HFF-Myc (cell line): ENCODE data around the gene EML1.

Experiments used
- DNase-seq: peaks from one replicate; pipeline ENCODE4 v3.0.0-alpha.2; 2011; ENCODE audit warnings: low read depth; ENCODE audit errors: extremely low read depth
- H3K4me3 ChIP-seq: replicated peaks from 2 replicates; pipeline ENCODE4 v1.5.1; 2011; ENCODE audit warnings: low read depth, mild to moderate bottlenecking, control low read depth, low read length
- TF ChIP-seq, protein P1 (sequence below): IDR thresholded peaks from 2 replicates; pipeline ENCODE4 v1.5.1; 2012; ENCODE audit warnings: mild to moderate bottlenecking, low read depth, low read length, control low read depth; ENCODE audit errors: missing control alignments

EML1 gene

DNA sequence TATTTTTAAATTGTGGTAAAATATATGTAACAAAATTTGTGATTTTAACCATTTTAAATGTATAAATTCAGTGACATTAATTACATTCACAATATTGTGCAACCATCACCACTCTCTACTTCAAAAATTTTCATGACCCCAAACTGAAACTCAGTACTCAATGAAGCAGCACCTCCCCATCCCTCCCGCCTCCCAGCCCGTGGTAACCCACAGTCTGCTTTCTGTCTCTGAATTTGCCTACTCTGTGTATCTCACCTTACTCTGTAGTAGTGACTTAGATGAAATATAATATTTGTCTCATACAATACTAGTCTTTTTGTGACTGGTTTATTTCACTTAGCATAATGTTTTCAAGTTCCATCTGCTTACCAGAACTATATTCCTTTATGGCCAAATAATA, 36.2 kb downstream of the EML1 start:
- DNase-seq = no peak
- TF ChIP-seq, protein P1, sequence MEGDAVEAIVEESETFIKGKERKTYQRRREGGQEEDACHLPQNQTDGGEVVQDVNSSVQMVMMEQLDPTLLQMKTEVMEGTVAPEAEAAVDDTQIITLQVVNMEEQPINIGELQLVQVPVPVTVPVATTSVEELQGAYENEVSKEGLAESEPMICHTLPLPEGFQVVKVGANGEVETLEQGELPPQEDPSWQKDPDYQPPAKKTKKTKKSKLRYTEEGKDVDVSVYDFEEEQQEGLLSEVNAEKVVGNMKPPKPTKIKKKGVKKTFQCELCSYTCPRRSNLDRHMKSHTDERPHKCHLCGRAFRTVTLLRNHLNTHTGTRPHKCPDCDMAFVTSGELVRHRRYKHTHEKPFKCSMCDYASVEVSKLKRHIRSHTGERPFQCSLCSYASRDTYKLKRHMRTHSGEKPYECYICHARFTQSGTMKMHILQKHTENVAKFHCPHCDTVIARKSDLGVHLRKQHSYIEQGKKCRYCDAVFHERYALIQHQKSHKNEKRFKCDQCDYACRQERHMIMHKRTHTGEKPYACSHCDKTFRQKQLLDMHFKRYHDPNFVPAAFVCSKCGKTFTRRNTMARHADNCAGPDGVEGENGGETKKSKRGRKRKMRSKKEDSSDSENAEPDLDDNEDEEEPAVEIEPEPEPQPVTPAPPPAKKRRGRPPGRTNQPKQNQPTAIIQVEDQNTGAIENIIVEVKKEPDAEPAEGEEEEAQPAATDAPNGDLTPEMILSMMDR = no peak
- H3K4me3 ChIP-seq = no peak overlapping the region

GRCh38 chr14:99831303-99831702, 38.1 kb downstream of the EML1 start:
- H3K4me3 ChIP-seq = no peak overlapping the region
- TF ChIP-seq, protein P1 = no peak
- no peak for DNase-seq

GRCh38 chr14:99831903-99832685, 38.9 kb downstream of the EML1 start:
- no peak overlapping the region for H3K4me3 ChIP-seq
- TF ChIP-seq, protein P1 = no peak
- no peak for DNase-seq

- TF ChIP-seq, protein P1 = no peak
- no peak for DNase-seq
- H3K4me3 ChIP-seq = no peak overlapping the region
Measured at GRCh38 chr14:99837822-99838221, 44.6 kb downstream of the EML1 start.

DNA sequence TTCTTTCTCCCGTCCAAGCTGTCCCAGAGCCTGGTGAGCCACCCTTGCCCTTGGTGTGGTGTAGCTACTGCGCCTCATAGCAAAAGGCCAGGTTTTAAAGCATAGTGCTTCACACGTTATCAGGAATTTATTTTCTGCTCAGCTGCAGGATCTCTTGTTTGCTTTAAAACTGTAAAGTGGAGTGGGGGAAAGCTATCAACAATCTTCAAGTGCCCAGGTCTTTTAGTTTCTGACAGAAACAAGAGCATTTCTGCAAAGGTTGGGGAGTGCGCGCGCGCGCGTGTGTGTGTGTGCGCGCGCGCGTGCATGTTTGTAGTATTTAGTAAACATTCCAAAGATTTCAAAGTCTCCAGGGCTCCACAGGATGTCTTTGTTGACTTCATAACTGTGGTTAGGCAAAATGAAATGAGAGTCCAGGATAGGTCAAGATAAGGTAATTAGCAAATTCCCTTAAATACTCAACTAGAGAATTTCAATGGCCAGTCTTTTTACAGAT, 45.5 kb downstream of the EML1 start:
- TF ChIP-seq, protein P1 = no peak
- H3K4me3 ChIP-seq = no peak overlapping the region
- no peak for DNase-seq

- no peak overlapping the region for H3K4me3 ChIP-seq
- no peak for DNase-seq
- TF ChIP-seq, protein P1 = no peak
Measured at GRCh38 chr14:99839696-99840095, 46.5 kb downstream of the EML1 start.
